DND-41 (cell line): ENCODE data around the gene PHF2.

ENCODE experiments used
- ATAC-seq: fragments of 200-7000 bp; cut with Tn5 transposase; 3 replicates; pipeline ENCODE4 v1.9.1; 2021; ENCODE audit warnings: low read depth; ENCODE audit not compliant: insufficient read depth
- DNase-seq: peaks from one replicate; pipeline ENCODE4 v3.0.0-alpha.2; 2020
- H2AFZ ChIP-seq: 2 replicates; pipeline ENCODE4 v1.6.0; 2012; ENCODE audit warnings: low read depth, low read length
- H3K27ac ChIP-seq: 2 replicates; pipeline ENCODE4 v1.5.1; 2012; ENCODE audit warnings: low read length, inconsistent platforms
- H3K27me3 ChIP-seq: fragments of 200-600 bp; sonication (generic); 2 replicates; pipeline ENCODE4 v1.6.0; 2012; ENCODE audit warnings: low read length, mild to moderate bottlenecking, inconsistent platforms; ENCODE audit not compliant: insufficient read depth, poor library complexity
- H3K36me3 ChIP-seq: 2 replicates; pipeline ENCODE4 v1.5.1; 2012; ENCODE audit warnings: low read length, inconsistent platforms; ENCODE audit not compliant: insufficient read depth
- H3K4me1 ChIP-seq: 2 replicates; pipeline ENCODE4 v1.5.1; 2012; ENCODE audit warnings: mild to moderate bottlenecking, low read length; ENCODE audit not compliant: insufficient read depth
- H3K4me2 ChIP-seq: 2 replicates; pipeline ENCODE4 v1.6.0; 2012; ENCODE audit warnings: mild to moderate bottlenecking, moderate library complexity, low read length, inconsistent platforms; ENCODE audit not compliant: insufficient read depth
- H3K4me3 ChIP-seq, 2 experiments: fragments of 200-600 bp in 1 of 2; shearing (Covaris generic) in 1 of 2; 2 replicates each; pipeline ENCODE4 v1.5.1; 2012 to 2016; ENCODE audit warnings: inconsistent platforms in 2 of 2, low read length in 2 of 2, mild to moderate bottlenecking in 2 of 2, low read depth in 1 of 2, moderate library complexity in 1 of 2
- H3K79me2 ChIP-seq: 2 replicates; pipeline ENCODE4 v1.6.0; 2012; ENCODE audit warnings: low read length, inconsistent platforms; ENCODE audit not compliant: insufficient read depth
- H3K9ac ChIP-seq: 2 replicates; pipeline ENCODE4 v1.6.0; 2012; ENCODE audit warnings: low read depth, mild to moderate bottlenecking, inconsistent platforms, low read length, moderate library complexity
- H3K9me3 ChIP-seq: 2 replicates; pipeline ENCODE4 v1.5.1; 2012; ENCODE audit warnings: low read length, moderate library complexity, mild to moderate bottlenecking, inconsistent platforms; ENCODE audit not compliant: insufficient read depth, severe bottlenecking
- H4K20me1 ChIP-seq: 2 replicates; pipeline ENCODE4 v1.6.0; 2012; ENCODE audit warnings: low read length; ENCODE audit not compliant: insufficient read depth
- CTCF ChIP-seq: IDR thresholded peaks from 2 replicates; pipeline ENCODE4 v1.5.1; 2012; ENCODE audit warnings: borderline replicate concordance, low read length, moderate library complexity, mild to moderate bottlenecking; ENCODE audit not compliant: poor library complexity, severe bottlenecking; ENCODE audit errors: extremely low read depth
- EZH2 ChIP-seq: IDR thresholded peaks from 3 replicates; pipeline ENCODE4 v1.6.1; 2012; ENCODE audit warnings: borderline replicate concordance, low read depth, mild to moderate bottlenecking, moderate library complexity, low read length, inconsistent platforms; ENCODE audit not compliant: severe bottlenecking

Gene PHF2

GRCh38 chr9:93593144-93593658, 16.8 kb downstream of the PHF2 start:
- Histone ChIP-seq H3K4me3 (no peak overlapping the region), H2AFZ (no peak overlapping the region), H3K27me3 (no peaks in the 10 kb centered on the region), H3K9ac (no peak overlapping the region), H4K20me1 (peaks cover 84% of the 10 kb centered on the region), H3K36me3 (no peaks in the 10 kb centered on the region; the same call in 1 of the 2 replicates), H3K9me3 (no peaks in the 10 kb centered on the region), H3K4me1 (peaks cover 2% of the 10 kb centered on the region; the same call in 1 of the 2 replicates), H3K4me2 (no peak overlapping the region), H3K27ac (no peak overlapping the region), H3K79me2 (peaks cover 94% of the 10 kb centered on the region)
- no peak for ATAC-seq
- TF ChIP-seq CTCF (no peak), EZH2 (no peak)
- DNase-seq = no peak

- H3K4me3 ChIP-seq = no peak overlapping the region
- peaks cover 6% of the 10 kb centered on the region for H3K4me1 ChIP-seq
- no peak for ATAC-seq
- peaks cover 94% of the 10 kb centered on the region for H3K79me2 ChIP-seq
- H2AFZ ChIP-seq = no peak overlapping the region
- H3K27ac ChIP-seq = no peak overlapping the region
- TF ChIP-seq CTCF (no peak), EZH2 (no peak)
- peaks cover 84% of the 10 kb centered on the region for H4K20me1 ChIP-seq
- no peak for DNase-seq
- no peaks in the 10 kb centered on the region for H3K9me3 ChIP-seq
- no peaks in the 10 kb centered on the region for H3K27me3 ChIP-seq
- no peak overlapping the region for H3K4me2 ChIP-seq
- H3K36me3 ChIP-seq = no peaks in the 10 kb centered on the region; the same call in 1 of the 2 replicates
- no peak overlapping the region for H3K9ac ChIP-seq
Observed at GRCh38 chr9:93594041-93594756, 17.8 kb downstream of the PHF2 start.

GRCh38 chr9:93595461-93595860, 19.1 kb downstream of the PHF2 start:
- H3K27me3 ChIP-seq = no peaks in the 10 kb centered on the region
- H3K79me2 ChIP-seq = peaks cover 94% of the 10 kb centered on the region
- H3K4me3 ChIP-seq = no peak overlapping the region
- TF ChIP-seq EZH2 (no peak), CTCF (no peak)
- no peak overlapping the region for H3K27ac ChIP-seq
- peaks cover 86% of the 10 kb centered on the region for H4K20me1 ChIP-seq
- no peak overlapping the region for H2AFZ ChIP-seq
- ATAC-seq (no peak), DNase-seq (no peak)
- H3K9me3 ChIP-seq = no peaks in the 10 kb centered on the region
- H3K36me3 ChIP-seq = no peaks in the 10 kb centered on the region; the same call in 1 of the 2 replicates
- H3K4me2 ChIP-seq = no peak overlapping the region
- peaks cover 6% of the 10 kb centered on the region for H3K4me1 ChIP-seq
- no peak overlapping the region for H3K9ac ChIP-seq
